OCI-LY1 (cell line): ENCODE data around the gene B9D1.

Source experiments
- H2AFZ ChIP-seq: fragments of 200-600 bp; sonication (generic), shearing (Covaris generic); 2 replicates; pipeline ENCODE4 v1.6.0; 2014; ENCODE audit warnings: antibody characterized with exemption, mild to moderate bottlenecking, low read length
- H3F3A ChIP-seq: fragments of 200-600 bp; sonication (generic), shearing (Covaris generic); 2 replicates; pipeline ENCODE4 v1.6.0; 2014; ENCODE audit warnings: mild to moderate bottlenecking, antibody characterized with exemption, low read length, moderate library complexity; ENCODE audit not compliant: insufficient read depth
- H3K27ac ChIP-seq: fragments of 200-600 bp; sonication (generic); 2 replicates; pipeline ENCODE4 v1.5.1; 2014; ENCODE audit warnings: low read length, mixed run types, mild to moderate bottlenecking, low read depth; ENCODE audit not compliant: poor library complexity, severe bottlenecking
- H3K27me3 ChIP-seq: fragments of 200-600 bp; sonication (generic); 2 replicates; pipeline ENCODE4 v1.6.0; 2014; ENCODE audit warnings: antibody characterized with exemption, mild to moderate bottlenecking, low read length, moderate library complexity; ENCODE audit not compliant: insufficient read depth
- H3K36me3 ChIP-seq: fragments of 200-600 bp; sonication (generic); 2 replicates; pipeline ENCODE4 v1.6.1; 2014; ENCODE audit warnings: mild to moderate bottlenecking, antibody characterized with exemption, low read length, moderate library complexity, mixed read lengths; ENCODE audit not compliant: insufficient read depth
- H3K4me1 ChIP-seq: fragments of 200-600 bp; sonication (generic); 2 replicates; pipeline ENCODE4 v1.5.1; 2014; ENCODE audit warnings: mild to moderate bottlenecking, low read length, moderate library complexity; ENCODE audit not compliant: insufficient read depth, severe bottlenecking
- H3K4me2 ChIP-seq: fragments of 200-600 bp; sonication (generic), shearing (Covaris generic); 2 replicates; pipeline ENCODE4 v1.6.1; 2014; ENCODE audit warnings: low read length
- H3K4me3 ChIP-seq: fragments of 200-600 bp; sonication (generic); 2 replicates; pipeline ENCODE4 v1.5.1; 2014; ENCODE audit warnings: low read length, low read depth, mild to moderate bottlenecking, mixed read lengths; ENCODE audit not compliant: poor library complexity, severe bottlenecking
- H3K79me2 ChIP-seq: fragments of 200-600 bp; shearing (Covaris generic); 2 replicates; pipeline ENCODE4 v1.6.1; 2016; ENCODE audit warnings: mixed run types, low read length, mixed read lengths; ENCODE audit not compliant: insufficient read depth
- H3K9ac ChIP-seq: fragments of 200-600 bp; sonication (generic), shearing (Covaris generic); 2 replicates; pipeline ENCODE4 v1.6.1; 2014; ENCODE audit warnings: mild to moderate bottlenecking, low read length, mixed read lengths
- H3K9me2 ChIP-seq: fragments of 200-600 bp; sonication (generic), shearing (Covaris generic); 2 replicates; pipeline ENCODE4 v1.6.1; 2014; ENCODE audit warnings: low read depth, mild to moderate bottlenecking, low read length, mixed read lengths
- H3K9me3 ChIP-seq: fragments of 200-600 bp; shearing (Covaris generic); 2 replicates; pipeline ENCODE4 v1.6.1; 2014; ENCODE audit warnings: low read length, mixed read lengths
- H4K20me1 ChIP-seq: fragments of 200-600 bp; sonication (generic), shearing (Covaris generic); 2 replicates; pipeline ENCODE4 v1.6.0; 2016; ENCODE audit warnings: mild to moderate bottlenecking, low read length; ENCODE audit not compliant: insufficient read depth
- EZH2 ChIP-seq: fragments of 200-600 bp; sonication (generic), shearing (Covaris generic); IDR thresholded peaks from 2 replicates; pipeline ENCODE4 v1.8.0; 2017; ENCODE audit warnings: borderline replicate concordance, mixed run types, mild to moderate bottlenecking, antibody characterized with exemption, low read length, moderate library complexity, mixed read lengths
- TF ChIP-seq, protein P1 (sequence below): fragments of 200-600 bp; sonication (generic), shearing (Covaris generic); IDR thresholded peaks from 2 replicates; pipeline ENCODE4 v1.5.1; 2017; ENCODE audit warnings: mild to moderate bottlenecking, antibody characterized with exemption, low read length, moderate library complexity, mixed read lengths

Gene B9D1

GRCh38 chr17:19313746-19314651 lies 48.5 kb downstream of the B9D1 start:
- H2AFZ ChIP-seq, result no peak overlapping the region
- no peak overlapping the region for H3K9ac ChIP-seq
- H3K27ac ChIP-seq, result no peak overlapping the region
- 0 out of 2 replicates have a peak, but pooled peaks cover 6% of the 10 kb centered on the region for H3K27me3 ChIP-seq
- TF ChIP-seq, protein P1, sequence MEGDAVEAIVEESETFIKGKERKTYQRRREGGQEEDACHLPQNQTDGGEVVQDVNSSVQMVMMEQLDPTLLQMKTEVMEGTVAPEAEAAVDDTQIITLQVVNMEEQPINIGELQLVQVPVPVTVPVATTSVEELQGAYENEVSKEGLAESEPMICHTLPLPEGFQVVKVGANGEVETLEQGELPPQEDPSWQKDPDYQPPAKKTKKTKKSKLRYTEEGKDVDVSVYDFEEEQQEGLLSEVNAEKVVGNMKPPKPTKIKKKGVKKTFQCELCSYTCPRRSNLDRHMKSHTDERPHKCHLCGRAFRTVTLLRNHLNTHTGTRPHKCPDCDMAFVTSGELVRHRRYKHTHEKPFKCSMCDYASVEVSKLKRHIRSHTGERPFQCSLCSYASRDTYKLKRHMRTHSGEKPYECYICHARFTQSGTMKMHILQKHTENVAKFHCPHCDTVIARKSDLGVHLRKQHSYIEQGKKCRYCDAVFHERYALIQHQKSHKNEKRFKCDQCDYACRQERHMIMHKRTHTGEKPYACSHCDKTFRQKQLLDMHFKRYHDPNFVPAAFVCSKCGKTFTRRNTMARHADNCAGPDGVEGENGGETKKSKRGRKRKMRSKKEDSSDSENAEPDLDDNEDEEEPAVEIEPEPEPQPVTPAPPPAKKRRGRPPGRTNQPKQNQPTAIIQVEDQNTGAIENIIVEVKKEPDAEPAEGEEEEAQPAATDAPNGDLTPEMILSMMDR, result no peak
- no peak for TF ChIP-seq EZH2
- peaks cover 24% of the 10 kb centered on the region for H3K4me1 ChIP-seq
- no peaks in the 10 kb centered on the region; the same call in 1 of the 2 replicates for H3K36me3 ChIP-seq
- H3K9me3 ChIP-seq, result no peaks in the 10 kb centered on the region
- H3F3A ChIP-seq, result no peaks in the 10 kb centered on the region
- H4K20me1 ChIP-seq, result no peaks in the 10 kb centered on the region
- no peak overlapping the region for H3K4me3 ChIP-seq
- no peaks in the 10 kb centered on the region for H3K9me2 ChIP-seq
- no peak overlapping the region for H3K4me2 ChIP-seq
- no peaks in the 10 kb centered on the region for H3K79me2 ChIP-seq

DNA sequence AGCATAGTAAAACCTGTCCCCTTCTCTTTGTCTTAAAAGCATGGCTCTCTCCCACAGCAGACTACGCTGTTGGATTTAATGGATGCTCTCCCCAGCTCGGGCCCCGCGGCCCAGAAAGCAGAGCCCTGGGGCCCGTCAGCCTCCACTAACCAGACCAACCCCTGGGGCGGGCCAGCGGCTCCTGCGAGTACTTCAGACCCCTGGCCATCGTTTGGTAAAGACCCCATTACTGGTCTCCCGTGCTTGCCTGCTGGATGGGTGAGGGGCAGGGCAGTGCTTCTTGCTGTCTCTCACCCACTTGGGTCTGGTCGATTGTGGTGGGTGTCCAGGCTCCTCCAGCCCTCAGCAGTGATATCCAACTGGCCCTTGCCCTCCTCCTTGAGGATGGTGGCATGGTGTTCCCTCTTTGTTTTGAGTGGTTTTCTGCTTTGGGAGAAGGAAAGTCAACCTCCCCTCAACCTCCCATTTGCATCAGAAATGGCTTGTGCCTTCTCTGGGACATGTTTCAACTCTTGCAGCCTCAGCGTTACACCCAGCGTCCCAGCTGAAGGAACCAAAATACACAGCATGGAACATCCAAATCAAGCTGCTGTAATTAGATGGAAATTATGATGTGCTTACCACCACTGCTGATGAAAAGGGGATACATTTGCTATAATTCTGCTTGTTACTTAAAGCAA lies 49.3 kb downstream of the B9D1 start:
- 0 out of 2 replicates have a peak, but pooled peaks cover 6% of the 10 kb centered on the region for H3K27me3 ChIP-seq
- no peaks in the 10 kb centered on the region for H4K20me1 ChIP-seq
- no peak overlapping the region for H3K9ac ChIP-seq
- no peaks in the 10 kb centered on the region for H3K9me3 ChIP-seq
- no peaks in the 10 kb centered on the region for H3F3A ChIP-seq
- TF ChIP-seq, protein P1, result no peak
- TF ChIP-seq EZH2, result no peak
- H2AFZ ChIP-seq, result no peak overlapping the region
- H3K4me1 ChIP-seq, result peaks cover 30% of the 10 kb centered on the region
- H3K4me3 ChIP-seq, result no peak overlapping the region
- no peak overlapping the region for H3K4me2 ChIP-seq
- H3K9me2 ChIP-seq, result no peaks in the 10 kb centered on the region
- no peaks in the 10 kb centered on the region; the same call in 1 of the 2 replicates for H3K36me3 ChIP-seq
- H3K79me2 ChIP-seq, result no peaks in the 10 kb centered on the region
- H3K27ac ChIP-seq, result no peak overlapping the region

- Histone ChIP-seq H3K4me1 (peaks cover 32% of the 10 kb centered on the region), H3K27me3 (0 out of 2 replicates have a peak, but pooled peaks cover 6% of the 10 kb centered on the region), H3K9ac (no peak overlapping the region), H4K20me1 (no peaks in the 10 kb centered on the region), H3K9me3 (no peaks in the 10 kb centered on the region), H3F3A (no peaks in the 10 kb centered on the region), H2AFZ (no peak overlapping the region), H3K27ac (no peak overlapping the region), H3K4me3 (no peak overlapping the region), H3K9me2 (no peaks in the 10 kb centered on the region), H3K36me3 (no peaks in the 10 kb centered on the region; the same call in 1 of the 2 replicates), H3K79me2 (no peaks in the 10 kb centered on the region), H3K4me2 (no peak overlapping the region)
- TF ChIP-seq EZH2, result no peak
- TF ChIP-seq, protein P1, result no peak
Observed at GRCh38 chr17:19312406-19312805, 50.1 kb downstream of the B9D1 start.
